Hepatocyte (in vitro differentiated cells): Measurements from ENCODE around the gene GOLM1.

Source experiments
- EZH2phosphoT487 ChIP-seq: fragments of 200-600 bp; sonication (generic); IDR thresholded peaks from one replicate; pipeline ENCODE4 v1.6.1; 2018; ENCODE audit warnings: antibody characterized with exemption, mild to moderate bottlenecking, low read depth, moderate library complexity; ENCODE audit not compliant: unreplicated experiment, severe bottlenecking
- TF ChIP-seq, protein P1 (sequence below): fragments of 200-600 bp; sonication (generic); IDR thresholded peaks from 2 replicates; pipeline ENCODE4 v1.5.1; 2016; ENCODE audit warnings: antibody characterized with exemption, mild to moderate bottlenecking; ENCODE audit not compliant: poor library complexity

DNA sequence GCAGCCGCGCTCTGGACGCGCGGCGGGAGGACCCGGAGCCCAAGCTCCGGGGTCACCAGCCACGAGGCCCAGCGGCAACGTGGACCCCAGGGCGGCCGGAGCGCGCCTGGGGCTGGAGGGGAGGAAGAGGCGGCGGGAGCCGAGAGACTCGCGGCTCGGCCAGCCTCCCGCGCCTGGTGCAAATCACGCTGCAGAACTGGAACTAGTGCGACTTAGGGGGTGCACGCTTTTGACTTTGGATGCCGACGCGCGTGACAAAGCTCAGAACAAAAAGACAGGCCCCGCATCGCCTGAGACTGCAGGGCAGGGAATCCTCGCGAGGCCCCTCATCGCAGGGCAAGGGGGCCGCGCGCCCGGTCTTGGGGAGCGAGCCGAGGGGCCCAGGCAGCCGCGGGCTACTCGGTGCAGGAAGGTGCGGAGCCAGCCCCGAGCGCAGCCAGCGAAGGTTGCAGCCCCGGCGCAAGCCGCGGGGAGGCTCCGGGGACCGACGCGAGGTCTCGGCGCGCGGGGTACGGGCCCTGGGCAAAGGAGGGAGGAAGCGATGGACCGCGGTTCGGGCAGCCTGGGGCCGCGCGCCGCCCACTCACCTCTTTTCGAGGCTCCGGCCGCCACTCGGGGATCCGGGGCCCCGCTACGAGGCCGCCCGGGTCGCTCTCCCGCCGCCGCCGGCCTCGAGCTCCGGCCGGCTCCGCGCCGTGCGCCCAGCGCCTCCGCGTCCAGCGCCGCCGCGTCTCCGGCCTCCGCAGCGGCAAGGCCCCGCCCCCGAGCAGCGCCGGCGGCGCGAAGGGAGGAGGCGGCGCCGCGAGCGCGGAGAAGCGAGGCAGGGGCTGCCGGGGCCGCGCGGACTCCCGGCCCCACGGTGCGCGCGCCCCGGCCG, at the start of gene GOLM1:
- TF ChIP-seq, protein P1, sequence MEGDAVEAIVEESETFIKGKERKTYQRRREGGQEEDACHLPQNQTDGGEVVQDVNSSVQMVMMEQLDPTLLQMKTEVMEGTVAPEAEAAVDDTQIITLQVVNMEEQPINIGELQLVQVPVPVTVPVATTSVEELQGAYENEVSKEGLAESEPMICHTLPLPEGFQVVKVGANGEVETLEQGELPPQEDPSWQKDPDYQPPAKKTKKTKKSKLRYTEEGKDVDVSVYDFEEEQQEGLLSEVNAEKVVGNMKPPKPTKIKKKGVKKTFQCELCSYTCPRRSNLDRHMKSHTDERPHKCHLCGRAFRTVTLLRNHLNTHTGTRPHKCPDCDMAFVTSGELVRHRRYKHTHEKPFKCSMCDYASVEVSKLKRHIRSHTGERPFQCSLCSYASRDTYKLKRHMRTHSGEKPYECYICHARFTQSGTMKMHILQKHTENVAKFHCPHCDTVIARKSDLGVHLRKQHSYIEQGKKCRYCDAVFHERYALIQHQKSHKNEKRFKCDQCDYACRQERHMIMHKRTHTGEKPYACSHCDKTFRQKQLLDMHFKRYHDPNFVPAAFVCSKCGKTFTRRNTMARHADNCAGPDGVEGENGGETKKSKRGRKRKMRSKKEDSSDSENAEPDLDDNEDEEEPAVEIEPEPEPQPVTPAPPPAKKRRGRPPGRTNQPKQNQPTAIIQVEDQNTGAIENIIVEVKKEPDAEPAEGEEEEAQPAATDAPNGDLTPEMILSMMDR: peak; percentile 29
- no peak for TF ChIP-seq EZH2phosphoT487
